Fibroblast of lung (primary cell): Measurements from ENCODE around the gene CD58. TPM values are rescaled to one million over a fixed set of nuclear protein-coding genes. Genes with fewer than 3 reads are reported as not detected.
A peak's percentile ranks its signal among the peaks of the same experiment; 100 is the strongest.

ENCODE experiments used
- DNase-seq, 2 donors: peaks; one replicate each; pipeline versions ENCODE4 v3.0.0 to v3.0.0-alpha.2; 2010; ENCODE audit warnings: low read depth in 2 of 2
- H2AFZ ChIP-seq: 2 replicates; pipeline ENCODE4 v1.5.1; 2012; ENCODE audit warnings: low read length, control low read depth, inconsistent platforms
- H3K27ac ChIP-seq: 2 replicates; pipeline ENCODE4 v1.5.1; 2011; ENCODE audit warnings: low read length, control low read depth; ENCODE audit not compliant: insufficient read depth
- H3K27me3 ChIP-seq: 2 replicates; pipeline ENCODE4 v1.5.1; 2011; ENCODE audit warnings: mild to moderate bottlenecking, low read length; ENCODE audit not compliant: control insufficient read depth, insufficient read depth
- H3K36me3 ChIP-seq: 2 replicates; pipeline ENCODE4 v1.5.1; 2011; ENCODE audit warnings: low read length; ENCODE audit not compliant: control insufficient read depth, insufficient read depth
- H3K4me1 ChIP-seq: 2 replicates; pipeline ENCODE4 v1.5.1; 2011; ENCODE audit warnings: low read length; ENCODE audit not compliant: control insufficient read depth, insufficient read depth; ENCODE audit errors: extremely low read depth
- H3K4me2 ChIP-seq: 2 replicates; pipeline ENCODE4 v1.5.1; 2011; ENCODE audit warnings: low read length, control low read depth; ENCODE audit not compliant: insufficient read depth; ENCODE audit errors: extremely low read depth
- H3K4me3 ChIP-seq, 4 experiments: fragments of 200-600 bp in 1 of 4; sonication (generic) in 1 of 4; replicated peaks in 1 of 4; 2 replicates each; pipeline ENCODE4 v1.5.1; 2011 to 2016; ENCODE audit warnings: low read length in 4 of 4, low read depth in 3 of 4, mild to moderate bottlenecking in 3 of 4, control low read depth in 2 of 4, inconsistent platforms in 1 of 4, mixed read lengths in 1 of 4; ENCODE audit not compliant: insufficient read depth in 1 of 4; ENCODE audit errors: control extremely low read depth in 1 of 4
- H3K79me2 ChIP-seq: 2 replicates; pipeline ENCODE4 v1.5.1; 2012; ENCODE audit warnings: mild to moderate bottlenecking, low read length, inconsistent platforms; ENCODE audit not compliant: control insufficient read depth, insufficient read depth
- H3K9ac ChIP-seq: 2 replicates; pipeline ENCODE4 v1.5.1; 2011; ENCODE audit warnings: mild to moderate bottlenecking, low read length, control low read depth; ENCODE audit not compliant: insufficient read depth
- H3K9me3 ChIP-seq: 2 replicates; pipeline ENCODE4 v1.5.1; 2012; ENCODE audit warnings: low read depth, low read length; ENCODE audit not compliant: control insufficient read depth, insufficient read depth
- H4K20me1 ChIP-seq: 2 replicates; pipeline ENCODE4 v1.5.1; 2011; ENCODE audit warnings: low read length; ENCODE audit not compliant: control insufficient read depth, insufficient read depth; ENCODE audit errors: extremely low read depth
- EZH2 ChIP-seq: IDR thresholded peaks from 2 replicates; pipeline ENCODE4 v1.5.1; 2012; ENCODE audit warnings: low read length, control low read depth, mild to moderate bottlenecking; ENCODE audit errors: missing control alignments
- polyA plus RNA-seq, 2 donors: library from polyadenylated mRNA; depleted of rRNA in 1 of 2; stranded (reverse) in 1 of 2; unstranded in 1 of 2; fragments of >200 nt; gene quantifications; 2 replicates each; pipeline ENCODE4 v1.2.1, GENCODE V29; 2011 to 2012; ENCODE audit warnings: missing spikeins in 1 of 2
- total RNA-seq: library from RNA; depleted of rRNA; stranded (reverse); fragments of >200 nt; gene quantifications from 2 replicates; pipeline ENCODE4 v1.2.1, GENCODE V29; 2014
- TF ChIP-seq, protein P1 (sequence below), 2 donors: IDR thresholded peaks in 1 of 2; conservative IDR thresholded peaks in 1 of 2; 1 replicate in 1 of 2; 2 replicates in 1 of 2; pipeline ENCODE4 v1.5.1; 2011 to 2012; ENCODE audit warnings: low read length in 2 of 2, control low read depth in 1 of 2, inconsistent platforms in 1 of 2, low read depth in 1 of 2, mild to moderate bottlenecking in 1 of 2

Gene CD58
- total and polyA plus RNA-seq, 2 donors (not counting 1 experiment from before 2014, with no cell fraction given), result 8.4 to 16.3 TPM

DNA sequence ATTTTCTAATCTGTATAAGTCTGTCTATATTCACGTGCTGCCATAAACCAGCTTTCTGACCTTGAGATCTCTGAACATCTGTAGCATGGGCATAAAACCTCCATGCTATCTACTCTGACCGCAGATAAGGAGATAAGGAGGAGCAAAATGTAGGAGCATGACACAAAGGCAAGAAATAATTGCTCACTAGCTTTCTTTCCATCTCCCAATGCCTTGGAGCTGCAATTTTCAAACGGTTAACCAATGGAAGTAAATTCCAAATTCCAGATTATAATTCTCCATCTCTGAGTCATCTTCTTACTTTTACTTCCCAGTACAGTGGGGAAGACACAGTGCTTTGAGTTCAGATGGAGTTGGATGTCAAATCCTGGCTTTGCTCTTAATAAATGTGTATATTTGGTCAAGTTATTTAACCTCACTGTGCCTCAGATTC, 41.6 kb downstream of the CD58 start:
- TF ChIP-seq, protein P1, sequence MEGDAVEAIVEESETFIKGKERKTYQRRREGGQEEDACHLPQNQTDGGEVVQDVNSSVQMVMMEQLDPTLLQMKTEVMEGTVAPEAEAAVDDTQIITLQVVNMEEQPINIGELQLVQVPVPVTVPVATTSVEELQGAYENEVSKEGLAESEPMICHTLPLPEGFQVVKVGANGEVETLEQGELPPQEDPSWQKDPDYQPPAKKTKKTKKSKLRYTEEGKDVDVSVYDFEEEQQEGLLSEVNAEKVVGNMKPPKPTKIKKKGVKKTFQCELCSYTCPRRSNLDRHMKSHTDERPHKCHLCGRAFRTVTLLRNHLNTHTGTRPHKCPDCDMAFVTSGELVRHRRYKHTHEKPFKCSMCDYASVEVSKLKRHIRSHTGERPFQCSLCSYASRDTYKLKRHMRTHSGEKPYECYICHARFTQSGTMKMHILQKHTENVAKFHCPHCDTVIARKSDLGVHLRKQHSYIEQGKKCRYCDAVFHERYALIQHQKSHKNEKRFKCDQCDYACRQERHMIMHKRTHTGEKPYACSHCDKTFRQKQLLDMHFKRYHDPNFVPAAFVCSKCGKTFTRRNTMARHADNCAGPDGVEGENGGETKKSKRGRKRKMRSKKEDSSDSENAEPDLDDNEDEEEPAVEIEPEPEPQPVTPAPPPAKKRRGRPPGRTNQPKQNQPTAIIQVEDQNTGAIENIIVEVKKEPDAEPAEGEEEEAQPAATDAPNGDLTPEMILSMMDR (conservative IDR thresholded peaks at IDR 0.05 in 1 of 2, IDR thresholded peaks at IDR 0.05 in 1 of 2; ENCODE audit: low read depth in 1 of 2, low read length in 2 of 2), result no peak
- no peak overlapping the region for H3K27ac ChIP-seq
- no peaks in the 10 kb centered on the region for H4K20me1 ChIP-seq
- no peaks in the 10 kb centered on the region for H3K9me3 ChIP-seq
- H3K36me3 ChIP-seq, result no peaks in the 10 kb centered on the region
- no peak overlapping the region for H3K9ac ChIP-seq
- H3K27me3 ChIP-seq, result no peaks in the 10 kb centered on the region
- H3K79me2 ChIP-seq, result no peaks in the 10 kb centered on the region
- no peak overlapping the region for H2AFZ ChIP-seq
- DNase-seq, result peak in 1 of 2 donors; percentile 77
- no peaks in the 10 kb centered on the region for H3K4me1 ChIP-seq
- no peak overlapping the region for H3K4me3 ChIP-seq
- no peak overlapping the region for H3K4me2 ChIP-seq

DNA sequence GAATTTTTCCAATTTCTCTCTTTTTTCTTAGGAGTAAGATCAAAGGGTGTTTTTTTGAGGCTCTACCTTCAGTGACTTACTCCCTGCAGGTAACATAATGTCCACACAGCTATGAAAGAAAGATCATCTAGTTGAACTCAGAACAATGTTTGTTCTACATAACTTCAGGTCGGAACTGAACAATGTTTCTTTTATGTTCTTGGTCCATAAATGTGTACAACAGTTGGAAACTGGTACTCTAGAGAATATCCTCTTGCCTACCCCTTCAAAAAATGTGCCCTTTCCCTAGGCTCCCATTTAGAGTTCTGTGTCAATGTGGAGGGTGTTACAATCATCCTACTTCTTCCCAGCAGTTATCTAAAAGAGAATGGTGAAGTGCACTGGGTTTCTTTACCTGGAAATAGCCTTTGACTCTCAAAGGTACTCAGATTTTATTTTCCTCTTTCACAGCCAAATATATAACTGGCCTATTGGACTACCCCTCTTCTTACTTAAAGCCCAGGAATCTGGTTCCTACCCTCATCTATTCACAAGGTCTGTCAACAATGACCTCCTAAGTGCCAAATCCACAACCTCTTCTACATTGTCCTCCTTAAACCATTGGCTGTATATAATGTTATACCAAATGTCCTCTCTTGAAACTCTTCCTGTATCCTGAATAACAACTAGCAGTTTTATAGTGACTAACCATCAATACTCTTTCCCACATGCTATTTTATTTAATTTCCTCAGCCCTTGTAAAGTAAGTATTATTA, 42.3 kb downstream of the CD58 start:
- Histone ChIP-seq H3K4me3 (no peak overlapping the region), H4K20me1 (no peaks in the 10 kb centered on the region), H3K27ac (no peak overlapping the region), H3K4me2 (no peak overlapping the region), H3K79me2 (no peaks in the 10 kb centered on the region), H3K9ac (no peak overlapping the region), H3K36me3 (no peaks in the 10 kb centered on the region), H3K9me3 (no peaks in the 10 kb centered on the region), H3K27me3 (no peaks in the 10 kb centered on the region), H2AFZ (no peak overlapping the region), H3K4me1 (no peaks in the 10 kb centered on the region)
- DNase-seq, result no peak
- TF ChIP-seq, protein P1 (conservative IDR thresholded peaks at IDR 0.05 in 1 of 2, IDR thresholded peaks at IDR 0.05 in 1 of 2; ENCODE audit: low read depth in 1 of 2, low read length in 2 of 2), result no peak
- no peak for TF ChIP-seq EZH2

DNA sequence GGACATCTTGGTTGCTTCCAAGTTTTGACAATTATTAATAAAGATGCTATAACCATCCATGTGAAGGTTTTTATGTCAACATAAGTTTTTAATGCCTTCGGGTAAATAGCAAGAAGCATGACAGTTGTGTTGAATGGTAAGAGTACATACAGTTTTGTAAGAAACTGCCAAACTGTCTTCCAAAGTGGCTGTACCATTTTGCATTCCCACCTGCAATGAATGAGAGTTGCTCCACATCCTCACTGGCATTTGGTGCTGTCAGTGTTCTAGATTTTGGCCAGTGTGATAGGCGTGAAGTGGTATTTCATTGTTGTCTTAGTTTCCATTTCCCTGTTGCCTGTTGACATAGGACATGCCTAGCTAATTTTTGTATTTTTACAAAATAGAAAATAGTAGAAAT, 45.4 kb downstream of the CD58 start:
- Histone ChIP-seq H3K4me1 (no peaks in the 10 kb centered on the region), H3K27ac (no peak overlapping the region), H3K79me2 (no peaks in the 10 kb centered on the region), H2AFZ (no peak overlapping the region), H3K9me3 (no peaks in the 10 kb centered on the region), H3K9ac (no peak overlapping the region), H3K36me3 (no peaks in the 10 kb centered on the region), H3K4me2 (no peak overlapping the region), H3K27me3 (no peaks in the 10 kb centered on the region), H3K4me3 (no peak overlapping the region), H4K20me1 (no peaks in the 10 kb centered on the region)
- no peak for TF ChIP-seq EZH2
- TF ChIP-seq, protein P1 (conservative IDR thresholded peaks at IDR 0.05 in 1 of 2, IDR thresholded peaks at IDR 0.05 in 1 of 2; ENCODE audit: low read depth in 1 of 2, low read length in 2 of 2), result no peak
- no peak for DNase-seq
